ENCODE data around the gene MPZL3. TPM values are rescaled to one million over a fixed set of nuclear protein-coding genes. Genes with fewer than 3 reads are reported as not detected.

MPZL3 gene
- total and polyA plus RNA-seq, 8 donors, result 0.45 to 20.0 (median 5.0) TPM

DNA sequence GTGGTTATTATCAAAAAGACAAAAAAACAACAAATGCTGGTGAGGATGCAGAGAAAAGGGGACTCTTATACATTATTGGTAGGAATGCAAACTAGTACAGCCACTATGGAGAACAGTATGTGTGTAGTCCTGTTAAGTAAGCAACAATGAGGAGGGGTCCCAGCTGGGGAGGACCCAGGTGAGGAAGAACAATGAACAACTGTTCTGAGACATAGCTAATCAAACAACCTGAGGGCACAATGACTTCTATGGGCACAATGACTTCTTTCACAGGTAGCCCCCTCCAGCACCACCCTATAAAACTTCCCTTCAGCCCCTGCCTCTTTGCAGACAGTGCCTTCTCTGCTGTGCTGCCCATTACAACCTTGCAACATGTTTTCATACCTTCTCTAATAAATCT is 32.9 kb downstream of the MPZL3 start:
- DNase-seq, result no peak
- no peak overlapping the region for H3K27ac ChIP-seq
- H3K4me1 ChIP-seq, result peaks cover 0 to 22% (median 1%) of the 10 kb centered on the region in 4 donors
- TF ChIP-seq, protein P1, sequence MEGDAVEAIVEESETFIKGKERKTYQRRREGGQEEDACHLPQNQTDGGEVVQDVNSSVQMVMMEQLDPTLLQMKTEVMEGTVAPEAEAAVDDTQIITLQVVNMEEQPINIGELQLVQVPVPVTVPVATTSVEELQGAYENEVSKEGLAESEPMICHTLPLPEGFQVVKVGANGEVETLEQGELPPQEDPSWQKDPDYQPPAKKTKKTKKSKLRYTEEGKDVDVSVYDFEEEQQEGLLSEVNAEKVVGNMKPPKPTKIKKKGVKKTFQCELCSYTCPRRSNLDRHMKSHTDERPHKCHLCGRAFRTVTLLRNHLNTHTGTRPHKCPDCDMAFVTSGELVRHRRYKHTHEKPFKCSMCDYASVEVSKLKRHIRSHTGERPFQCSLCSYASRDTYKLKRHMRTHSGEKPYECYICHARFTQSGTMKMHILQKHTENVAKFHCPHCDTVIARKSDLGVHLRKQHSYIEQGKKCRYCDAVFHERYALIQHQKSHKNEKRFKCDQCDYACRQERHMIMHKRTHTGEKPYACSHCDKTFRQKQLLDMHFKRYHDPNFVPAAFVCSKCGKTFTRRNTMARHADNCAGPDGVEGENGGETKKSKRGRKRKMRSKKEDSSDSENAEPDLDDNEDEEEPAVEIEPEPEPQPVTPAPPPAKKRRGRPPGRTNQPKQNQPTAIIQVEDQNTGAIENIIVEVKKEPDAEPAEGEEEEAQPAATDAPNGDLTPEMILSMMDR (IDR thresholded peaks at IDR 0.05), result no peak
- H3K4me3 ChIP-seq, result no peak overlapping the region
- peaks cover 0 to 15% (median 0%) of the 10 kb centered on the region in 3 donors for H3K27me3 ChIP-seq
- no peaks in the 10 kb centered on the region for H3K9me3 ChIP-seq
- intact Hi-C loops (cut with DNase I; ENCODE audit: low total_unique reads), result no loop called here
- no peaks in the 10 kb centered on the region for H3K36me3 ChIP-seq

DNA sequence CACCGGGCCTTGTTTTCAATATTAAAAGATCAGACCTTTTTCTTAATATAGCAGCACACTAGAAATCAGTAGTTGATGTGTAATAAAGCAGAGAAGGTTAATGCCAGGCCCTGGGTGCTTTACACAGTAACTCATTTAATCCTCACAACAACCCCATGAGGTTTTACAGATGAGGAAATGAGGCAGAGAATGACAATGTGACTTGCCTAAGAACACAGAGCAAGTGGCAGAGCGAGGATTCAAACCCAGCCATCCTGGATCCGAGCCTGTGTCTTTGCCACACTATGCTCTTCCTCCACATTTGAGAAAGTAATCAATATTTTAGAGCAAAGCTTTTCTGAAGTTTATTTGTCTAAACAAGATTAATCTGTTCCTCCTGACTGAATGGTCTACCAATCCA is 34.6 kb downstream of the MPZL3 start:
- Histone ChIP-seq H3K4me3 (no peak overlapping the region), H3K27me3 (peaks cover 0 to 19% (median 0%) of the 10 kb centered on the region in 3 donors), H3K36me3 (no peaks in the 10 kb centered on the region), H3K9me3 (no peaks in the 10 kb centered on the region), H3K27ac (no peak overlapping the region), H3K4me1 (peaks cover 0 to 39% (median 10%) of the 10 kb centered on the region in 4 donors)
- DNase-seq, result no peak
- intact Hi-C loops (cut with DNase I; ENCODE audit: low total_unique reads), result no loop called here
- WGBS, 5 donors, result 82 to 92% (median 84%) methylated on average over 3 of the region's 3 CpGs
- no peak for TF ChIP-seq POLR2A (IDR thresholded peaks at IDR 0.05)
- TF ChIP-seq POLR2AphosphoS5 (IDR thresholded peaks at IDR 0.05), result no peak
- TF ChIP-seq EP300 (IDR thresholded peaks at IDR 0.05), result no peak
- TF ChIP-seq, protein P1 (IDR thresholded peaks at IDR 0.05), result no peak

DNA sequence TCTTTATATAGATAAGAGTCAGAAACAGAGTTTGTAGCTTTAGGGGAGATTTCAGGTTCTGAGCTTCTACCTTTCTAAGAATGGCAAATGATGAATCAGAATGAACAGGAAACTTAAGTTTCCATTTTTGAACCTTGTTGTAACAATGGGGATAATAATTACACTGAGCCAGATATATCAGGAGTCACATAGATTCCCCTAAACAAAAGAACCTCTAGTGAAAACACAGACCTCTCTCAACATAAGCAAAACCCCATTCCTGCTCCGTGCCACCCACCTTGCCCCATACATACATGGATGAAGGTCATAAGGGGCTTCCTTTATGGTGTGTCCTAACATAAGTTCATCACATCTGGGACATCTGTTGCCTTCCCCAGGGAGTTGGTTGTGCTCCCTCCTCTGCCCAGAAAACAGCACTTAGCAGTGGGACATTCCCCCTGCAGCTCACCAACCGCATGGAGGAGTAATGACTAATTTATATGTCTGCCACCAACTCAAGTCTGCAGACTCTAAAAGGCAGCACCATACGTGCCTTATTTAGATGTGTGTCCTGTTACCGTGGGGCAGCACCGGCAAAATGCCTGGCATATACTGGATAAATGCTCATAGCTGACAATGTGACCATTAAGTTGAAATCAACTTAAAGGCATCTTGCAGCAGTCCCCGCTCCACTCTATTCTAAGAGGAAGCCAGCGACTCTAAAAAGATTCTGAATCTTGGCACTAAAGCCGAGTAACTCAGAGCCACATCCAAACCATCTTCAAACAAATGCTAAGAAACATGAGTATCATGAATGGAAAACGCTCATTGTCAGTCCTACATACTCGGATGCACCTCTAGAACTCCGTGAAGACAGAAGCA is 35.3 kb downstream of the MPZL3 start:
- 66 to 74% (median 73%) methylated on average over 10 to 11 of the region's 11 CpGs for WGBS, 5 donors
- TF ChIP-seq, protein P1 (IDR thresholded peaks at IDR 0.05), result no peak
- TF ChIP-seq POLR2AphosphoS5 (IDR thresholded peaks at IDR 0.05) (no peak), POLR2A (IDR thresholded peaks at IDR 0.05) (no peak), EP300 (IDR thresholded peaks at IDR 0.05) (no peak)
- Histone ChIP-seq H3K9me3 (no peaks in the 10 kb centered on the region), H3K27ac (peak overlapping the region in 3 of 5 donors; percentile 34 to 59 (median 51)), H3K4me1 (peaks cover 0 to 46% (median 12%) of the 10 kb centered on the region in 4 donors), H3K36me3 (no peaks in the 10 kb centered on the region), H3K4me3 (no peak overlapping the region), H3K27me3 (peaks cover 0 to 19% (median 0%) of the 10 kb centered on the region in 3 donors)
- no peak for DNase-seq
- intact Hi-C loops (cut with DNase I; ENCODE audit: low total_unique reads), result no loop called here

DNA sequence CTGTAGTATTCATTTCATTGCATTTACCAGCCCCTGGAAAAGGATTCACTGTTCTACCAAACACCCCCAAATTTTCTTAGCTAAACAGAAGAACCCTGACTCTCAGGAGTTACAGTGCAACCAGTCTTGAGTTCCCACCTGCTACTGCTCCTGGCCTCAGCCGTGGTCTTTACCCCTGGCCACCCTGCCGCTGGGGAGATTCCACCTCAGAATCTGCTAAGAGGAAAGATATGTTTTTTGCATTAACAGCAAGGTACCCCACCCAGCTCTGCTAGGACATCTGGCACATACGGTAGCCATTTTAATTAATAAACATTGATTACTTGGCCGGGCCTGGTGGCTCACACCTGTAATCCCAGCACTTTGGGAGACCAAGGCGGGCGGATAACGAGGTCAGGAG is 36.4 kb downstream of the MPZL3 start:
- WGBS, 5 donors, result 86 to 90% (median 88%) methylated on average over 7 of the region's 7 CpGs
- TF ChIP-seq POLR2AphosphoS5 (IDR thresholded peaks at IDR 0.05), result no peak
- no peak for TF ChIP-seq POLR2A (IDR thresholded peaks at IDR 0.05)
- TF ChIP-seq EP300 (IDR thresholded peaks at IDR 0.05), result no peak
- TF ChIP-seq, protein P1 (IDR thresholded peaks at IDR 0.05), result no peak
- intact Hi-C loops (cut with DNase I; ENCODE audit: low total_unique reads), result no loop called here
- H3K4me3 ChIP-seq, result no peak overlapping the region
- peaks cover 0 to 11% (median 0%) of the 10 kb centered on the region in 3 donors for H3K27me3 ChIP-seq
- no peaks in the 10 kb centered on the region for H3K9me3 ChIP-seq
- no peaks in the 10 kb centered on the region for H3K36me3 ChIP-seq
- DNase-seq, result no peak
- H3K4me1 ChIP-seq, result peaks cover 0 to 49% (median 14%) of the 10 kb centered on the region in 4 donors
- peak overlapping the region in 3 of 5 donors; percentile 33 to 59 (median 51) for H3K27ac ChIP-seq

Measured in stomach (tissue), 9 donors.